ENCODE measurements around the gene DCTD.

DCTD gene

GRCh38 chr4:182859730-182860129 is 57.5 kb downstream of the DCTD start:
- H3F3A ChIP-seq (ENCODE audit: low read depth) = no peaks in the 10 kb centered on the region
- H2AFZ ChIP-seq (ENCODE audit: low read length) = no peak overlapping the region
- TF ChIP-seq CTCF (conservative IDR thresholded peaks at IDR 0.05; ENCODE audit: low read length) (no peak), EZH2phosphoT487 (IDR thresholded peaks at IDR 0.05; ENCODE audit: borderline replicate concordance) (no peak)
- no peaks in the 10 kb centered on the region for H3K9me3 ChIP-seq (ENCODE audit: insufficient read depth, low read depth, low read length)
- no peak overlapping the region for H3K4me3 ChIP-seq (ENCODE audit: low read length, poor library complexity, severe bottlenecking)
- no peak overlapping the region for H3K4me2 ChIP-seq (ENCODE audit: low read depth, low read length, poor library complexity, severe bottlenecking)
- no peak overlapping the region for H3K9ac ChIP-seq (ENCODE audit: low read depth, low read length, poor library complexity, severe bottlenecking)
- no peaks in the 10 kb centered on the region for H3K27me3 ChIP-seq (ENCODE audit: insufficient read depth, low read length, poor library complexity, severe bottlenecking)
- H4K20me1 ChIP-seq (ENCODE audit: insufficient read depth, low read length, poor library complexity, severe bottlenecking) = no peaks in the 10 kb centered on the region
- H3K9me2 ChIP-seq (replicated peaks; ENCODE audit: low read depth, low read length) = no peaks in the 10 kb centered on the region
- H3K79me2 ChIP-seq (ENCODE audit: insufficient read depth, low read length) = no peaks in the 10 kb centered on the region
- H3K4me1 ChIP-seq (ENCODE audit: insufficient read depth, low read length, poor library complexity, severe bottlenecking) = no peaks in the 10 kb centered on the region
- no peaks in the 10 kb centered on the region for H3K36me3 ChIP-seq (ENCODE audit: insufficient read depth, low read length)

- Histone ChIP-seq H3K4me3 (ENCODE audit: low read length, poor library complexity, severe bottlenecking) (no peak overlapping the region), H2AFZ (ENCODE audit: low read length) (no peak overlapping the region), H3F3A (ENCODE audit: low read depth) (no peaks in the 10 kb centered on the region), H3K4me2 (ENCODE audit: low read depth, low read length, poor library complexity, severe bottlenecking) (no peak overlapping the region), H3K79me2 (ENCODE audit: insufficient read depth, low read length) (no peaks in the 10 kb centered on the region), H3K9ac (ENCODE audit: low read depth, low read length, poor library complexity, severe bottlenecking) (no peak overlapping the region), H3K4me1 (ENCODE audit: insufficient read depth, low read length, poor library complexity, severe bottlenecking) (no peaks in the 10 kb centered on the region), H3K9me2 (replicated peaks; ENCODE audit: low read depth, low read length) (no peaks in the 10 kb centered on the region), H4K20me1 (ENCODE audit: insufficient read depth, low read length, poor library complexity, severe bottlenecking) (no peaks in the 10 kb centered on the region), H3K36me3 (ENCODE audit: insufficient read depth, low read length) (no peaks in the 10 kb centered on the region), H3K27me3 (ENCODE audit: insufficient read depth, low read length, poor library complexity, severe bottlenecking) (no peaks in the 10 kb centered on the region), H3K9me3 (ENCODE audit: insufficient read depth, low read depth, low read length) (no peaks in the 10 kb centered on the region)
- TF ChIP-seq EZH2phosphoT487 (IDR thresholded peaks at IDR 0.05; ENCODE audit: borderline replicate concordance) = no peak
- TF ChIP-seq CTCF (conservative IDR thresholded peaks at IDR 0.05; ENCODE audit: low read length) = no peak
Observed at GRCh38 chr4:182858711-182859110, 58.5 kb downstream of the DCTD start.

- Histone ChIP-seq H2AFZ (ENCODE audit: low read length) (no peak overlapping the region), H3K27me3 (ENCODE audit: insufficient read depth, low read length, poor library complexity, severe bottlenecking) (no peaks in the 10 kb centered on the region), H4K20me1 (ENCODE audit: insufficient read depth, low read length, poor library complexity, severe bottlenecking) (no peaks in the 10 kb centered on the region), H3K79me2 (ENCODE audit: insufficient read depth, low read length) (no peaks in the 10 kb centered on the region), H3K9ac (ENCODE audit: low read depth, low read length, poor library complexity, severe bottlenecking) (no peak overlapping the region), H3K9me2 (replicated peaks; ENCODE audit: low read depth, low read length) (no peaks in the 10 kb centered on the region), H3K4me3 (ENCODE audit: low read length, poor library complexity, severe bottlenecking) (no peak overlapping the region), H3K4me1 (ENCODE audit: insufficient read depth, low read length, poor library complexity, severe bottlenecking) (no peaks in the 10 kb centered on the region), H3K36me3 (ENCODE audit: insufficient read depth, low read length) (no peaks in the 10 kb centered on the region), H3F3A (ENCODE audit: low read depth) (no peaks in the 10 kb centered on the region), H3K9me3 (ENCODE audit: insufficient read depth, low read depth, low read length) (no peaks in the 10 kb centered on the region), H3K4me2 (ENCODE audit: low read depth, low read length, poor library complexity, severe bottlenecking) (no peak overlapping the region)
- TF ChIP-seq CTCF (conservative IDR thresholded peaks at IDR 0.05; ENCODE audit: low read length) (no peak), EZH2phosphoT487 (IDR thresholded peaks at IDR 0.05; ENCODE audit: borderline replicate concordance) (no peak)
Observed at GRCh38 chr4:182856862-182857261, 60.3 kb downstream of the DCTD start.

Data from Loucy (cell line).